Measurements from ENCODE around the gene PTGR3. TPM values are rescaled to one million over a fixed set of nuclear protein-coding genes. Genes with fewer than 3 reads are reported as not detected.

The PTGR3 gene
- total RNA-seq, 1 donor from 2014 or later = 16.7 TPM

Other genes with a start within 250 kb of the PTGR3 start
- gene TSHZ1, start 1.7 kb upstream of the PTGR3 start, total RNA-seq = 7.3 TPM
- gene SMIM21, start 218.6 kb upstream of the PTGR3 start, total RNA-seq = not detected

Measured in frontal cortex (tissue), 1 donor.